GM23248 (cell line): Measurements from ENCODE around the gene CIC. TPM values are rescaled to one million over a fixed set of nuclear protein-coding genes. Genes with fewer than 3 reads are reported as not detected.

Source experiments
- DNase-seq: peaks from one replicate; pipeline ENCODE4 v3.0.0-alpha.2; 2015
- H2AFZ ChIP-seq: fragments of 200-600 bp; sonication (generic); 2 replicates; pipeline ENCODE4 v1.6.1; 2016; ENCODE audit warnings: antibody characterized with exemption
- H3F3A ChIP-seq: fragments of 200-600 bp; sonication (generic); 2 replicates; pipeline ENCODE4 v1.6.1; 2016; ENCODE audit warnings: mild to moderate bottlenecking, antibody characterized with exemption, mixed run types; ENCODE audit not compliant: insufficient read depth
- H3K27ac ChIP-seq: fragments of 200-600 bp; sonication (generic); 2 replicates; pipeline ENCODE4 v1.5.1; 2016; ENCODE audit warnings: mild to moderate bottlenecking
- H3K27me3 ChIP-seq: fragments of 200-600 bp; sonication (generic); replicated peaks from 2 replicates; pipeline ENCODE4 v1.6.1; 2016; ENCODE audit warnings: mild to moderate bottlenecking; ENCODE audit not compliant: insufficient read depth
- H3K36me3 ChIP-seq: fragments of 200-600 bp; sonication (generic); 2 replicates; pipeline ENCODE4 v1.6.1; 2016; ENCODE audit warnings: low read depth, mild to moderate bottlenecking
- H3K4me1 ChIP-seq: fragments of 200-600 bp; sonication (generic); 2 replicates; pipeline ENCODE4 v1.6.1; 2016; ENCODE audit warnings: mild to moderate bottlenecking; ENCODE audit not compliant: insufficient read depth
- H3K4me2 ChIP-seq: fragments of 200-600 bp; sonication (generic); one replicate; pipeline ENCODE4 v1.6.1; 2016; ENCODE audit warnings: mild to moderate bottlenecking; ENCODE audit not compliant: unreplicated experiment
- H3K4me3 ChIP-seq: fragments of 200-600 bp; sonication (generic); 2 replicates; pipeline ENCODE4 v1.5.1; 2016; ENCODE audit warnings: mild to moderate bottlenecking
- H3K79me2 ChIP-seq: fragments of 200-600 bp; sonication (generic); 2 replicates; pipeline ENCODE4 v1.6.1; 2016; ENCODE audit warnings: mild to moderate bottlenecking; ENCODE audit not compliant: insufficient read depth
- H3K9ac ChIP-seq: fragments of 200-600 bp; sonication (generic); 2 replicates; pipeline ENCODE4 v1.6.1; 2016; ENCODE audit warnings: mild to moderate bottlenecking
- H3K9me2 ChIP-seq: fragments of 200-600 bp; sonication (generic); 2 replicates; pipeline ENCODE4 v1.6.1; 2016; ENCODE audit warnings: mixed run types, mild to moderate bottlenecking, moderate library complexity; ENCODE audit not compliant: insufficient read depth
- H3K9me3 ChIP-seq: fragments of 200-600 bp; sonication (generic); one replicate; pipeline ENCODE4 v1.6.1; 2017; ENCODE audit warnings: low read depth
- H4K20me1 ChIP-seq: fragments of 200-600 bp; sonication (generic); 2 replicates; pipeline ENCODE4 v1.6.0; 2016; ENCODE audit not compliant: insufficient read depth
- EZH2 ChIP-seq: fragments of 200-600 bp; sonication (generic); IDR thresholded peaks from 2 replicates; pipeline ENCODE4 v1.6.1; 2018; ENCODE audit warnings: antibody characterized with exemption, mild to moderate bottlenecking; ENCODE audit not compliant: insufficient read depth, poor library complexity, severe bottlenecking
- EZH2phosphoT487 ChIP-seq: fragments of 200-600 bp; sonication (generic); IDR thresholded peaks from 2 replicates; pipeline ENCODE4 v1.6.1; 2018; ENCODE audit warnings: antibody characterized with exemption, moderate library complexity, mild to moderate bottlenecking, low read depth; ENCODE audit not compliant: insufficient read depth
- WGBS, 2 experiments: methylation state at CpG; one replicate each; pipeline ENCODE4 v1.1.6; 2015 to 2017; ENCODE audit warnings: low lambda C conversion rate in 2 of 2, low coverage in 1 of 2; ENCODE audit errors: missing lambda C conversion rate in 2 of 2; 5-methylcytosine and 5-hydroxymethylcytosine counted together
- in situ Hi-C: fragments of 300-500 bp; cut with MboI; formaldehyde crosslinking; loops from 2 replicates; pipeline ENCODE4 v1.15.0; 2020
- polyA plus RNA-seq: library from polyadenylated mRNA; unstranded; fragments of >200 nt; fragmentation: Nextera tagmentation; extraction: Ambion mirVana; gene quantifications from 2 replicates; pipeline ENCODE4 v1.2.1, GENCODE V29; 2016
- total RNA-seq: library from RNA; depleted of rRNA; stranded (reverse); fragments of >200 nt; shearing (Covaris generic); gene quantifications from 2 replicates; pipeline ENCODE4 v1.2.3, GENCODE V29; 2014

The CIC gene
- total and polyA plus RNA-seq, 2 experiments from 2014 or later: 8.3 to 17.5 TPM

GRCh38 chr19:42284591-42285341, 15.7 kb downstream of the CIC start:
- H3K36me3 ChIP-seq: no peaks in the 10 kb centered on the region
- TF ChIP-seq EZH2 (no peak), EZH2phosphoT487 (no peak)
- H3K27me3 ChIP-seq: no peaks in the 10 kb centered on the region
- peaks cover 9% of the 10 kb centered on the region for H3F3A ChIP-seq
- peak; percentile 38 for DNase-seq
- peak overlapping the region; percentile 82 for H3K9ac ChIP-seq
- no peaks in the 10 kb centered on the region for H3K9me3 ChIP-seq
- H3K4me1 ChIP-seq: peaks cover 33% of the 10 kb centered on the region
- 5 to 11% methylated on average over 23 to 26 of the region's 41 CpGs for WGBS, 2 experiments
- no peak overlapping the region for H2AFZ ChIP-seq
- H3K4me3 ChIP-seq: peak overlapping the region; percentile 89
- H3K79me2 ChIP-seq: peaks cover 47% of the 10 kb centered on the region
- in situ Hi-C loops: no loop called here
- no peaks in the 10 kb centered on the region for H4K20me1 ChIP-seq
- peak overlapping the region; percentile 89 for H3K4me2 ChIP-seq
- no peak overlapping the region for H3K27ac ChIP-seq
- H3K9me2 ChIP-seq: no peaks in the 10 kb centered on the region

- 45 to 50% methylated on average over 5 of the region's 5 CpGs for WGBS, 2 experiments
- no peaks in the 10 kb centered on the region for H3K27me3 ChIP-seq
- peaks cover under 1% of the 10 kb centered on the region; the same call in 1 of the 2 replicates for H3K36me3 ChIP-seq
- H3K9me3 ChIP-seq: no peaks in the 10 kb centered on the region
- no peak for DNase-seq
- peaks cover 47% of the 10 kb centered on the region for H3K79me2 ChIP-seq
- peaks cover 33% of the 10 kb centered on the region for H3K4me1 ChIP-seq
- no peaks in the 10 kb centered on the region for H3K9me2 ChIP-seq
- H3F3A ChIP-seq: peaks cover 9% of the 10 kb centered on the region
- in situ Hi-C loops: no loop called here
- H3K9ac ChIP-seq: peak overlapping the region; percentile 82; the same call in 1 of the 2 replicates
- peak overlapping the region; percentile 89 for H3K4me3 ChIP-seq
- TF ChIP-seq EZH2phosphoT487: no peak
- no peak for TF ChIP-seq EZH2
- H4K20me1 ChIP-seq: no peaks in the 10 kb centered on the region
- peak overlapping the region; percentile 89 for H3K4me2 ChIP-seq
- no peak overlapping the region for H3K27ac ChIP-seq
- H2AFZ ChIP-seq: no peak overlapping the region
Observed at GRCh38 chr19:42285541-42285941, 16.5 kb downstream of the CIC start.

DNA sequence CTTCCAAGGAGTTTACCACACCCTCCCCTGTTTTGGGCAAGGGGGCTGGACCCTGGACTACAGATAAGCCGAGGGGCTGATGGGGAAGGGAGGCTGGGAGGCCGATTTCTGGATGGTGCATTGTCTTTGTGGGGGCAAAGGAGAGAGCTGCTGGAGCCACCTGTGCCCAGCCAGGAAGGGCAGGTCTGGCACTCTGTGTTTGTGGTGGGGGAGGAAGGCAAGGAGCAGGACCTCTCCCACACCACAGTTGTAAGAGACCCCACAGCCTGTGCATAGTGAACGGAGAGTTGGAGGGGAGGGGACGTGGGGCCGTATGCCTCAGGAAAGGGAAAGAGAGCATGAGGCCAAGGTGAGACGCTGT, 16.9 kb downstream of the CIC start:
- no peak for DNase-seq
- in situ Hi-C loops: no loop called here
- Histone ChIP-seq H3F3A (peaks cover 9% of the 10 kb centered on the region), H3K36me3 (peaks cover 5% of the 10 kb centered on the region; the same call in 1 of the 2 replicates), H3K27ac (no peak overlapping the region), H3K79me2 (peaks cover 47% of the 10 kb centered on the region), H3K4me2 (peak overlapping the region; percentile 89), H3K9ac (0 out of 2 replicates have a peak overlapping the region, but pooled peaks have one; percentile 82), H3K27me3 (no peaks in the 10 kb centered on the region), H2AFZ (no peak overlapping the region), H3K9me3 (no peaks in the 10 kb centered on the region), H4K20me1 (no peaks in the 10 kb centered on the region), H3K4me3 (peak overlapping the region; percentile 89; the same call in 1 of the 2 replicates), H3K4me1 (peaks cover 33% of the 10 kb centered on the region), H3K9me2 (no peaks in the 10 kb centered on the region)
- TF ChIP-seq EZH2: no peak
- TF ChIP-seq EZH2phosphoT487: no peak
- 57 to 71% methylated on average over 5 to 6 of the region's 6 CpGs for WGBS, 2 experiments

- H3K27me3 ChIP-seq: no peaks in the 10 kb centered on the region
- peaks cover 6% of the 10 kb centered on the region; the same call in 1 of the 2 replicates for H3K36me3 ChIP-seq
- peaks cover 45% of the 10 kb centered on the region for H3K79me2 ChIP-seq
- peaks cover 29% of the 10 kb centered on the region for H3K4me1 ChIP-seq
- DNase-seq: peak; percentile 42
- H3K4me3 ChIP-seq: no peak overlapping the region
- H3K9ac ChIP-seq: no peak overlapping the region
- no peaks in the 10 kb centered on the region for H3K9me2 ChIP-seq
- H3F3A ChIP-seq: peaks cover 9% of the 10 kb centered on the region
- H3K9me3 ChIP-seq: no peaks in the 10 kb centered on the region
- in situ Hi-C loops: no loop called here
- H4K20me1 ChIP-seq: no peaks in the 10 kb centered on the region
- H3K4me2 ChIP-seq: no peak overlapping the region
- no peak overlapping the region for H2AFZ ChIP-seq
- TF ChIP-seq EZH2phosphoT487 (no peak), EZH2 (no peak)
- H3K27ac ChIP-seq: no peak overlapping the region
- WGBS, 2 experiments: 35 to 48% methylated on average over 8 to 13 of the region's 13 CpGs
Observed at GRCh38 chr19:42286349-42287016, 17.4 kb downstream of the CIC start.
